ENCODE measurements around the gene LENG8. TPM values are rescaled to one million over a fixed set of nuclear protein-coding genes. Genes with fewer than 3 reads are reported as not detected.
A peak's percentile ranks its signal among the peaks of the same experiment; 100 is the strongest.

LENG8 gene
- total and polyA plus RNA-seq, 10 of the 15 experiments (the other 5 are each of a cell fraction or from before 2014, with no cell fraction given), result 2.3 to 145 (median 34.4) TPM

- no peak for TF ChIP-seq ATF3 (IDR thresholded peaks at IDR 0.05; ENCODE audit: borderline replicate concordance, extremely low read depth, low read depth, low read length)
- no peak for TF ChIP-seq ZBTB33 (IDR thresholded peaks at IDR 0.05)
- peak; percentile 5 for TF ChIP-seq FOS (IDR thresholded peaks at IDR 0.05; ENCODE audit: borderline replicate concordance, extremely low read depth, insufficient read length)
- no peak for TF ChIP-seq BCL11A (IDR thresholded peaks at IDR 0.05; ENCODE audit: low read depth, low read length)
- no peak for TF ChIP-seq SMC3 (IDR thresholded peaks at IDR 0.05; ENCODE audit: borderline replicate concordance, low read length)
- peak; percentile 59; the same call in 1 of the 2 replicates for TF ChIP-seq STAT1 (conservative IDR thresholded peaks at IDR 0.05)
- TF ChIP-seq RAD21 (IDR thresholded peaks at IDR 0.05; ENCODE audit: insufficient read depth, low read depth, low read length), result no peak
- no peak for TF ChIP-seq USF2 (IDR thresholded peaks at IDR 0.05; ENCODE audit: borderline replicate concordance, low read depth, low read length)
- TF ChIP-seq ZBTB11 (CRISPR knock-in tag; IDR thresholded peaks at IDR 0.05), result no peak
- TF ChIP-seq MAX (IDR thresholded peaks at IDR 0.05; ENCODE audit: low read depth, low read length), result no peak
- TF ChIP-seq ETV6 (conservative IDR thresholded peaks at IDR 0.05 in 1 of 2, IDR thresholded peaks at IDR 0.05 in 1 of 2; ENCODE audit: borderline replicate concordance in 1 of 2, low read depth in 1 of 2), result no peak
- no peak for TF ChIP-seq BCLAF1 (IDR thresholded peaks at IDR 0.05)
- TF ChIP-seq EED (IDR thresholded peaks at IDR 0.05; ENCODE audit: low read depth), result no peak
- no peak for TF ChIP-seq KAT2A (conservative IDR thresholded peaks at IDR 0.05; ENCODE audit: control insufficient read depth, low read depth, low read length)
- TF ChIP-seq RAD51 (IDR thresholded peaks at IDR 0.05), result no peak
- no peak for TF ChIP-seq JUNB (IDR thresholded peaks at IDR 0.05)
- no peak for TF ChIP-seq E2F4 (IDR thresholded peaks at IDR 0.05; ENCODE audit: low read depth, low read length)
Observed at GRCh38 chr19:54448774-54449700, at the start of gene LENG8 (continued).

Data from GM12878 (cell line).